Common myeloid progenitor, CD34-positive (primary cell): ENCODE results near the gene ADCY10.

Source experiments
- CTCF ChIA-PET: fragments of 350-600 bp; sonication (Branson Sonifier 250); formaldehyde crosslinking; loops from one replicate; lab custom pipeline; 2021; ENCODE audit warnings: antibody characterized with exemption; lab: Charles Lee
- POLR2A ChIA-PET: fragments of 350-600 bp; sonication (Branson Sonifier 250); formaldehyde crosslinking; loops from one replicate; lab custom pipeline; 2021; ENCODE audit warnings: antibody characterized with exemption; lab: Charles Lee
- DNase-seq, 3 donors: peaks; one replicate each; pipeline versions ENCODE4 v3.0.0 to v3.0.0-alpha.2; 2013
- H3K27ac ChIP-seq, 2 experiments: 1 replicate in 1 of 2; 2 replicates in 1 of 2; pipeline ENCODE4 v1.7.0; 2013; ENCODE audit warnings: inconsistent platforms in 2 of 2, low read length in 2 of 2, mild to moderate bottlenecking in 2 of 2, low read depth in 1 of 2, moderate library complexity in 1 of 2; ENCODE audit not compliant: severe bottlenecking in 2 of 2, insufficient read depth in 1 of 2, poor library complexity in 1 of 2
- H3K27me3 ChIP-seq, 5 experiments: replicated peaks in 2 of 5; 1 replicate in 3 of 5; 2 replicates in 2 of 5; pipeline versions ENCODE4 v1.6.1 to v1.7.0; 2013; ENCODE audit warnings: low read length in 4 of 5, mild to moderate bottlenecking in 2 of 5, moderate library complexity in 2 of 5, inconsistent platforms in 1 of 5; ENCODE audit not compliant: insufficient read depth in 5 of 5, control insufficient read depth in 4 of 5
- H3K36me3 ChIP-seq, 4 experiments: 1 replicate in 2 of 4; 2 replicates in 2 of 4; pipeline versions ENCODE4 v1.6.1 to v1.7.0; 2013; ENCODE audit warnings: low read length in 3 of 4, control low read depth in 1 of 4, mild to moderate bottlenecking in 1 of 4; ENCODE audit not compliant: control insufficient read depth in 4 of 4, insufficient read depth in 4 of 4
- H3K4me1 ChIP-seq, 4 experiments: 1 replicate in 3 of 4; 2 replicates in 1 of 4; pipeline versions ENCODE4 v1.6.1 to v1.7.1; 2013; ENCODE audit warnings: low read length in 3 of 4, mild to moderate bottlenecking in 3 of 4, control low read depth in 1 of 4, inconsistent platforms in 1 of 4, moderate library complexity in 1 of 4; ENCODE audit not compliant: control insufficient read depth in 4 of 4, insufficient read depth in 4 of 4; ENCODE audit errors: control extremely low read depth in 1 of 4
- H3K4me3 ChIP-seq, 7 experiments: 1 replicate in 4 of 7; 2 replicates in 3 of 7; pipeline versions ENCODE4 v1.5.1 to v1.7.0; 2013; ENCODE audit warnings: mild to moderate bottlenecking in 7 of 7, low read length in 6 of 7, moderate library complexity in 6 of 7, inconsistent platforms in 2 of 7, low read depth in 2 of 7, control low read depth in 1 of 7; ENCODE audit not compliant: insufficient read depth in 4 of 7, control insufficient read depth in 1 of 7; ENCODE audit errors: extremely low read depth in 1 of 7
- H3K9me3 ChIP-seq, 5 experiments: 1 replicate in 4 of 5; 2 replicates in 1 of 5; pipeline versions ENCODE4 v1.6.1 to v1.7.1; 2013; ENCODE audit warnings: low read length in 4 of 5, mild to moderate bottlenecking in 2 of 5, inconsistent platforms in 1 of 5, low read depth in 1 of 5, moderate library complexity in 1 of 5; ENCODE audit not compliant: control insufficient read depth in 4 of 5, insufficient read depth in 2 of 5; ENCODE audit errors: control extremely low read depth in 1 of 5
- WGBS: methylation state at CpG from one replicate; pipeline ENCODE4 v1.1.5; 2013; ENCODE audit not compliant: insufficient coverage; 5-methylcytosine and 5-hydroxymethylcytosine counted together

The ADCY10 gene

GRCh38 chr1:167927046-167927754 lies 13.3 kb upstream of the ADCY10 start:
- Histone ChIP-seq H3K36me3 (peaks cover 0 to 8% (median 5%) of the 10 kb centered on the region in 4 experiments), H3K4me3 (no peak overlapping the region), H3K27me3 (no peaks in the 10 kb centered on the region), H3K9me3 (no peaks in the 10 kb centered on the region), H3K27ac (no peak overlapping the region), H3K4me1 (no peaks in the 10 kb centered on the region)
- 100% methylated on average over 3 of the region's 4 CpGs for WGBS
- POLR2A ChIA-PET = no interaction called here
- no peak for DNase-seq
- CTCF ChIA-PET = no interaction called here

- H3K4me1 ChIP-seq = no peaks in the 10 kb centered on the region
- no peaks in the 10 kb centered on the region for H3K27me3 ChIP-seq
- H3K36me3 ChIP-seq = peaks cover 0 to 8% (median 5%) of the 10 kb centered on the region in 4 experiments
- no peak for DNase-seq
- POLR2A ChIA-PET = no interaction called here
- H3K4me3 ChIP-seq = no peak overlapping the region
- WGBS = 94% methylated on average over 6 of the region's 6 CpGs
- H3K9me3 ChIP-seq = no peaks in the 10 kb centered on the region
- H3K27ac ChIP-seq = no peak overlapping the region
- CTCF ChIA-PET = no interaction called here
Observed at GRCh38 chr1:167926486-167926997, 12.6 kb upstream of the ADCY10 start.

GRCh38 chr1:167924543-167925231 lies 10.8 kb upstream of the ADCY10 start:
- H3K36me3 ChIP-seq = peaks cover 0 to 8% (median 5%) of the 10 kb centered on the region in 4 experiments
- no peak overlapping the region for H3K4me3 ChIP-seq
- no peak overlapping the region for H3K27ac ChIP-seq
- WGBS = 100% methylated on average over 1 of the region's 2 CpGs
- H3K4me1 ChIP-seq = no peaks in the 10 kb centered on the region
- POLR2A ChIA-PET = no interaction called here
- no peaks in the 10 kb centered on the region for H3K27me3 ChIP-seq
- CTCF ChIA-PET = no interaction called here
- no peak for DNase-seq
- no peaks in the 10 kb centered on the region for H3K9me3 ChIP-seq

- H3K36me3 ChIP-seq = peaks cover 0 to 8% (median 5%) of the 10 kb centered on the region in 4 experiments
- CTCF ChIA-PET = interaction anchor here (0.8 kb wide), 3 partner anchors 9 to 11 kb away, joined by 3 to 4 read pairs (median 3); no protein-coding TSS in a partner anchor
- WGBS = no CpG with 5 or more reads among the region's 2 CpGs
- H3K27me3 ChIP-seq = no peaks in the 10 kb centered on the region
- no peak overlapping the region for H3K4me3 ChIP-seq
- no peaks in the 10 kb centered on the region for H3K9me3 ChIP-seq
- POLR2A ChIA-PET = no interaction called here
- DNase-seq = no peak
- H3K4me1 ChIP-seq = no peaks in the 10 kb centered on the region
- H3K27ac ChIP-seq = no peak overlapping the region
Observed at GRCh38 chr1:167924102-167924501, 10.2 kb upstream of the ADCY10 start.

GRCh38 chr1:167923324-167924056 lies 9.6 kb upstream of the ADCY10 start:
- H3K9me3 ChIP-seq = no peaks in the 10 kb centered on the region
- no CpG with 5 or more reads among the region's 3 CpGs for WGBS
- H3K4me3 ChIP-seq = no peak overlapping the region
- no peak for DNase-seq
- no peak overlapping the region for H3K27ac ChIP-seq
- H3K27me3 ChIP-seq = no peaks in the 10 kb centered on the region
- H3K36me3 ChIP-seq = peaks cover 0 to 8% (median 5%) of the 10 kb centered on the region in 4 experiments
- ChIA-PET CTCF (interaction anchor here (0.8 kb wide), 3 partner anchors 8 to 11 kb away, joined by 3 to 4 read pairs (median 3); no protein-coding TSS in a partner anchor), POLR2A (no interaction called here)
- H3K4me1 ChIP-seq = no peaks in the 10 kb centered on the region

- Histone ChIP-seq H3K27ac (no peak overlapping the region), H3K4me3 (no peak overlapping the region), H3K4me1 (no peaks in the 10 kb centered on the region), H3K27me3 (no peaks in the 10 kb centered on the region), H3K9me3 (no peaks in the 10 kb centered on the region), H3K36me3 (peaks cover 0 to 12% (median 5%) of the 10 kb centered on the region in 4 experiments)
- no peak for DNase-seq
- POLR2A ChIA-PET = no interaction called here
- WGBS = no CpG with 5 or more reads among the region's 1 CpG
- CTCF ChIA-PET = no interaction called here
Observed at GRCh38 chr1:167922611-167923074, 8.7 kb upstream of the ADCY10 start.
